Measurements from ENCODE around the gene RDM1. TPM values are rescaled to one million over a fixed set of nuclear protein-coding genes. Genes with fewer than 3 reads are reported as not detected.
"Not testable (repeated sequence)": the region's sequence is repeated elsewhere in the genome, so short reads cannot be mapped to it uniquely, and the experiment has no call there.

The RDM1 gene
- polyA plus RNA-seq, 4 donors: 1.4 to 3.6 (median 2.3) TPM

- DNase-seq (ENCODE audit: low read depth in 4 of 4, low spot score in 3 of 4): peak; percentile 35 to 39 (median 36)
These were observed 29.7 kb downstream of the RDM1 start for GRCh38 chr17:35900708-35901480.

GRCh38 chr17:35900280-35900679, 30.3 kb downstream of the RDM1 start:
- DNase-seq (ENCODE audit: low read depth in 4 of 4, low spot score in 3 of 4): no peak

- no peak for DNase-seq (ENCODE audit: low read depth in 4 of 4, low spot score in 3 of 4)
These were observed 32.1 kb downstream of the RDM1 start for GRCh38 chr17:35898283-35899070.

- not testable (repeated sequence) for DNase-seq (ENCODE audit: low read depth in 4 of 4, low spot score in 3 of 4)
These were observed 32.8 kb downstream of the RDM1 start for GRCh38 chr17:35897772-35898171.

- no peak for DNase-seq (ENCODE audit: low read depth in 4 of 4, low spot score in 3 of 4)
These were observed 34.7 kb downstream of the RDM1 start for GRCh38 chr17:35895636-35896587.

GRCh38 chr17:35894206-35894605, 36.4 kb downstream of the RDM1 start:
- no peak for DNase-seq (ENCODE audit: low read depth in 4 of 4, low spot score in 3 of 4)

- DNase-seq (ENCODE audit: low read depth in 4 of 4, low spot score in 3 of 4): no peak
These were observed 36.8 kb downstream of the RDM1 start for GRCh38 chr17:35893751-35894150.

- no peak for DNase-seq (ENCODE audit: low read depth in 4 of 4, low spot score in 3 of 4)
These were observed 38.2 kb downstream of the RDM1 start for GRCh38 chr17:35892091-35893035.

- no peak for DNase-seq (ENCODE audit: low read depth in 4 of 4, low spot score in 3 of 4)
These were observed 39.3 kb downstream of the RDM1 start for GRCh38 chr17:35891269-35891668.

GRCh38 chr17:35890774-35891155, 39.8 kb downstream of the RDM1 start:
- no peak for DNase-seq (ENCODE audit: low read depth in 4 of 4, low spot score in 3 of 4)

GRCh38 chr17:35889818-35890773, 40.5 kb downstream of the RDM1 start:
- DNase-seq (ENCODE audit: low read depth in 4 of 4, low spot score in 3 of 4): peak; percentile 36 to 64 (median 44)

GRCh38 chr17:35889241-35889640, 41.3 kb downstream of the RDM1 start:
- no peak for DNase-seq (ENCODE audit: low read depth in 4 of 4, low spot score in 3 of 4)

GRCh38 chr17:35879773-35880654, 50.6 kb downstream of the RDM1 start, which contains the start of gene CCL5:
CCL5 (minus strand) TSS chr17:35880360.
- no peak for DNase-seq (ENCODE audit: low read depth in 4 of 4, low spot score in 3 of 4)

GRCh38 chr17:35878361-35878760, 52.2 kb downstream of the RDM1 start:
- no peak for DNase-seq (ENCODE audit: low read depth in 4 of 4, low spot score in 3 of 4)

- DNase-seq (ENCODE audit: low read depth in 4 of 4, low spot score in 3 of 4): no peak
These were observed 53.1 kb downstream of the RDM1 start for GRCh38 chr17:35877345-35878029.

- no peak for DNase-seq (ENCODE audit: low read depth in 4 of 4, low spot score in 3 of 4)
These were observed 54.0 kb downstream of the RDM1 start for GRCh38 chr17:35876534-35876933.

- no peak for DNase-seq (ENCODE audit: low read depth in 4 of 4, low spot score in 3 of 4)
These were observed 54.8 kb downstream of the RDM1 start for GRCh38 chr17:35875800-35876139.
